Right renal pelvis (tissue), 4 donors: Measurements from ENCODE around the gene PLEKHN1. TPM values are rescaled to one million over a fixed set of nuclear protein-coding genes. Genes with fewer than 3 reads are reported as not detected.
"Not testable (repeated sequence)": the region's sequence is repeated elsewhere in the genome, so short reads cannot be mapped to it uniquely, and the experiment has no call there.

Source experiments
- DNase-seq, 4 donors: peaks; one replicate each; pipeline ENCODE4 v3.0.0-alpha.2; 2013; ENCODE audit warnings: low read depth in 4 of 4, low spot score in 3 of 4, missing footprints in 1 of 4
- polyA plus RNA-seq, 4 donors: library from polyadenylated mRNA; unstranded; fragments of 120-200 nt; gene quantifications; one replicate each; pipeline ENCODE4 v1.2.1, GENCODE V29; 2013; ENCODE audit not compliant: insufficient read length in 4 of 4

The PLEKHN1 gene
- polyA plus RNA-seq, 4 donors, result 0.13 to 1.2 (median 0.46) TPM

- DNase-seq, result no peak
Observed at GRCh38 chr1:1003618-1004419, 37.5 kb downstream of the PLEKHN1 start.

- DNase-seq, result no peak
Observed at GRCh38 chr1:1004420-1004779, 38.1 kb downstream of the PLEKHN1 start.

DNA sequence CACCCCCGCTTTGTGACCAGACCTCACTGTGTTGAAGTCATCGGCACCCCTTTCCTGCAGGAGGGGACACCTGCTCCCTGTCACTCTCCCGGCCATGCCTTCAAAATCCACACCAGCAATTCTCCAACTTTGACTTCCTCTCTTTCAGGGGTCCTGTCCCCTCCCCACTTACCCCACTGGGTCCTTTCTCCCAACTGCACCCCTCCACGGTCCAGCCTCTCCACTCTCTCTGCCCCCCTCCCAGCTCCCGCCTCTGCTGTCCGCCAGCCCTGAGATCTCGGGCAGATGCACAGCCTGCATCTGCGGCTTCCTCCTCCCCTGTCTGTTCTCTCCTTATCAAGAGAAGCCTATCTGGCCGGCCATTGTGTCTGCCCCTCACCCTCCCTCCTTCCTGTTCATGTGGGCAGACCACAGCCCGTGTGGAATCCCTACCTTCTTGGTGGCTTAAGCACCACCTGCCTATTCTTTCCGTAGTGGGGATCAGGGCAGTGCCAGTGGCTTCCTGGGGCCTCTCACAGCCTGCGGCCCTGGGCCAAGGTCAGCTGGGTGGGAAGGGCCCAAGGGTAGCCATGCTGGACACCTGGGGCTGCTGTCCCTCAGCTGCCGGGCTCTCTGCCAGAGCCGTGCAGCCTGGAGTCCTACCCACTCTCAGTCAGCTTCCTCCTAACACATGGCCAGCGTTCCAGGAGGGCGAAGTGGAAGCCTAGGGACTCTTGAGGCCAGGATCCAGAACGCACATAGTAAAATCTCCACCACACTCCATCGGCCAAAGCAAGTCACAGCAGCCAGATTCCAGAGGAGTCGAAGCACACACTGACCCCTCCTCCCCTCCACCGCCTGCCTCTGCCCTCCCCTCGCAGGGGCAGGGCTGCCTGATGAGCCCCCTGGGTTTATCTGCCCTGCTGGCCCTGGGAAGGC is 38.8 kb downstream of the PLEKHN1 start:
- no peak for DNase-seq

GRCh38 chr1:1005774-1006304 is 39.6 kb downstream of the PLEKHN1 start:
- no peak for DNase-seq

GRCh38 chr1:1006305-1007159 is 40.2 kb downstream of the PLEKHN1 start:
- no peak for DNase-seq

GRCh38 chr1:1010131-1010530 is 43.8 kb downstream of the PLEKHN1 start:
- not testable (repeated sequence) for DNase-seq

GRCh38 chr1:1011396-1011949 is 45.2 kb downstream of the PLEKHN1 start:
- no peak for DNase-seq

GRCh38 chr1:1012736-1013104 is 46.4 kb downstream of the PLEKHN1 start:
- DNase-seq, result not testable (repeated sequence)

GRCh38 chr1:1013105-1013921 is 47.0 kb downstream of the PLEKHN1 start, which contains the start of gene ISG15:
ISG15 (plus strand) TSS chr1:1013497; CDS start chr1:1013574, 77 bp downstream.
- peak; percentile 71 to 80 (median 77) for DNase-seq

DNA sequence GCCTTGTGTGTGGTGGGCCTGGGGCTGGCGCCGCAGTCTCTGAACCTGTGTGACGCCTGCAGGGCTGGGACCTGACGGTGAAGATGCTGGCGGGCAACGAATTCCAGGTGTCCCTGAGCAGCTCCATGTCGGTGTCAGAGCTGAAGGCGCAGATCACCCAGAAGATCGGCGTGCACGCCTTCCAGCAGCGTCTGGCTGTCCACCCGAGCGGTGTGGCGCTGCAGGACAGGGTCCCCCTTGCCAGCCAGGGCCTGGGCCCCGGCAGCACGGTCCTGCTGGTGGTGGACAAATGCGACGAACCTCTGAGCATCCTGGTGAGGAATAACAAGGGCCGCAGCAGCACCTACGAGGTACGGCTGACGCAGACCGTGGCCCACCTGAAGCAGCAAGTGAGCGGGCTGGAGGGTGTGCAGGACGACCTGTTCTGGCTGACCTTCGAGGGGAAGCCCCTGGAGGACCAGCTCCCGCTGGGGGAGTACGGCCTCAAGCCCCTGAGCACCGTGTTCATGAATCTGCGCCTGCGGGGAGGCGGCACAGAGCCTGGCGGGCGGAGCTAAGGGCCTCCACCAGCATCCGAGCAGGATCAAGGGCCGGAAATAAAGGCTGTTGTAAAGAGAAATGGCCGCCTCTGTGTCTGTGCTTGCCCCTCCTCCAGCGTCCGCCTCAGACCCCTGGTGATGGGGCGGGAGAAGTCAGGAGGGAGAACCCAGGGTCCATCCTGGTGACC is 47.8 kb downstream of the PLEKHN1 start:
- no peak for DNase-seq

- DNase-seq, result no peak
Observed at GRCh38 chr1:1014799-1015681, 48.8 kb downstream of the PLEKHN1 start.

DNA sequence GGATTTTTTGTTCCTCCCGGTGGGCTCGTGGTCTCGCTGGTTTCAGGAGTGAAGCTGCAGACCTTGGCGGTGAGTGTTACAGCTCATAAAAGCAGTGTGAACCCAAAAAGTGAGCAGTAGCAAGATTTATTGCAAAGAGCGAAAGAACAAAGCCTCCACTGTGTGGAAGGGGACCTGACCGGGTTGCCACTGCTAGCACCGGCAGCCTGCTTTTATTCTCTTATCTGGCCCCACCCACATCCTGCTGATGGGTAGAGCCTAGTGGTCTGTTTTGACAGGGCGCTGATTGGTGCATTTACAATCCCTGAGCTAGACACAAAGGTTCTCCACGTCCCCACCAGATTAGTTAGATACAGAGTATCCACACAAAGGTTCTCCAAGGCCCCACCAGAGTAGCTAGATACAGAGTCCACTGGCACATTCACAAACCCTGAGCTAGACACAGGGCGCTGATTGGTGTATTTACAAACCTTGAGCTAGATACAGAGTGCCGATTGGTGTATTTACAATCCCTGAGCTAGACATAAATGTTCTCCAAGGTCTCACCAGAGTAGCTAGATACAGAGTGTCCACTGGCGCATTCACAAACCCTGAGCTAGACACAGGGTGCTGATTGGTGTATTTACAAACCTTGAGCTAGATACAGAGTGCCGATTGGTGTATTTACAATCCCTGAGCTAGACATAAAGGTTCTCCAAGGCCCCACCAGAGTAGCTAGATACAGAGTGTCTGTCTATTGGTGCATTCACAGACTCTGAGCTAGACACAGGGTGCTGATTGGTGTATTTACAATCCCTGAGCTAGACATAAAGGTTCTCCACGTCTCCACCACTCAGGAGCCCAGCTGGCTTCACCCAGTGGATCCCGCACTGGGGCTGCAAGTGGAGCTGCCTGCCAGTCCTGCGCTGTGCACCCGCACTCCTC is 51.4 kb downstream of the PLEKHN1 start:
- not testable (repeated sequence) for DNase-seq

- not testable (repeated sequence) for DNase-seq
Observed at GRCh38 chr1:1018321-1018685, 52.0 kb downstream of the PLEKHN1 start.

DNA sequence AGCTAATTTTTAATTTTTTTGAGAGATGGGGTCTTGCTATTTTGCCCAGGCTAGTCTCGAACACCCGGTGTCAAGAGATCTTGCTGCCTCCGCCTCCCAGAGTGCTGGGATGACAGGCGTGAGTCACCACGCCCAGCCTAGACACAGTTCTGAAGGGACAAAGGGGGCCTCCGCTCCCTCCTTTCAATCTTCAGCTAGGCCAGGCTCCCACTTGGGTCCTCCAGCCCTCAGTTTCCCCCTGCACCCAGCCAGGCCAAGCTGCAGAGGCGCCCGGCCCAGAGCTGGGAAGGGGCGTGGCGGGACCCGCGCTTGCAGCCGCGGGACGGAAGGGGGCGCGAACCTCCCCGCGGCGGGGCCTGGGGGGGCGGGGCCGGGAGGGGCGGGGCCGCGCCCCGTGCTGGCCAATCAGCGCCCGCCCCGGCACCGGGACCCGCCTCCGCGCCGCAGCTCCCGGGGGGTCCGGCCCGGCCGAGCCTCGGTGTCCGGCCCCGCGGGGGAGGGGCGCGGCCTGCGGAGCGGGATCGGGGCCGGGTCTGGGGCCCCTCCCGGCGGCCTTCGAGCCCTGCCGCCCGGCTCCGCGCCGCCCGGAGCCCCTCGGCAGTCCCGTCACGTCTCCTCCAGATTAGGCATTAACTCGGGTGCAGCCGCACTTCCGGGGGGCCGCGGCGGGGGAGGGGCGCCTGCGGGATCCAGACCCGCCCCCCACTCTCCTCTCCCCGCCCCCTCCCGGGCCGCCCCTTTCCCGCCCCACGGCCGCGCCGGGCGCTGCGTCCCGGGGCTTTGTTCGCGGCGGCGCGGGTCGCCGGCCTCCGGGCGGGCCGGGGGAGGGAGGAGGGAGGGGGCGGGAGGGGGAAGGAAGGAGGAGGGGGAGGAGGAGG is 53.1 kb downstream of the PLEKHN1 start:
- peak in 3 of 4 donors; percentile 77 to 80 (median 78) for DNase-seq

GRCh38 chr1:1020000-1020404 is 53.7 kb downstream of the PLEKHN1 start, which contains the start of gene AGRN:
AGRN (plus strand) TSS chr1:1020120; CDS start chr1:1020173, 53 bp downstream.
- DNase-seq, result no peak
